RPMI7951 (cell line): ENCODE data around the gene CRMP1. TPM values are rescaled to one million over a fixed set of nuclear protein-coding genes. Genes with fewer than 3 reads are reported as not detected.

Experiments
- DNase-seq: peaks from one replicate; pipeline ENCODE4 v3.0.0-alpha.2; 2012; ENCODE audit warnings: low read depth
- total RNA-seq: library from RNA; depleted of rRNA; stranded (reverse); fragments of >200 nt; shearing (Covaris generic); gene quantifications from 2 replicates; pipeline ENCODE4 v1.2.3, GENCODE V29; 2014

The CRMP1 gene
- total RNA-seq, 1 experiment from 2014 or later = under 0.01 TPM

- DNase-seq = no peak
These were observed 4.5 kb downstream of the CRMP1 start for GRCh38 chr4:5888222-5889001.

DNA sequence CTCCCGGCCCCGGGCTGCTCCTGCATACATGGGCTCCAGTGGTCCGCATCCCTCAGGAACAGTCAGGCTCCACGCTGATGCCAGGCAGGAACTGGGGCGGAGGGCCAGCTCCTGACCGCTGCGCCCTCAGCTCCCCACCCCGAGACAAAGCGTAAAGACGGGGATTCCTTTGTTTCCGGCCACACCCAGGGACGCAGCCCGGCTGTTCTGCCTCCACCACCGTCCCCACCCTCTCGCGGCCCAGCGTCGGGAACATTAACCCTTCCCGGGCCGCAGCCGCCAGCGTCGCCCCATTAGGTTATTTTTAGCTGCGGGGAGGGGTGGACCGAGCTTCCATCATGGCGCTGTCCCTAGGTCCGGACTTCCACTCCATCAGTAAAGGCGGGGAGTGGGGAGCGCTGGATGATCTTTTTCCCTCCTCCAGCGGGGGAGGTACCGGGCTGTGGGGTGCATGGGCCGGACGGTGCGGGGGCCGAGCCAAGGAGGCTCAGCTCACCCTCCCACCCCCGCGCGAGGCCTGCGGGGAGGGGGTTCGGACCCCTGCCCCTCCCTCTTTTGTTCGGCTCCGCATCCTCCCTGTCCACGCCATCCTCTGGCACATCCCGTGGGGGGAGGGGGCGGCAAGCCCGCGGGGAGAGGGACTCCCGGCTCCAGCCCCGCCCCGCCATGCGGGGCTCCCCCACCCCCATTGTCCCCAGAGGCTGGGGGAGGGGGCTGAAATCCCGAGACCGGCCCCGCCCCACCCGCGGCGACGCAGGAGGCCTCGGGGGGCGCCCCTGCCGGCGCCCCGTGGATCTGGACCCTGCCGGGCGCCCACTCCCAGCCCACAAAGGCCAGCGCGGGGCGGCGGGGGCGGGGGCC, 5.3 kb downstream of the CRMP1 start:
- DNase-seq = no peak

DNA sequence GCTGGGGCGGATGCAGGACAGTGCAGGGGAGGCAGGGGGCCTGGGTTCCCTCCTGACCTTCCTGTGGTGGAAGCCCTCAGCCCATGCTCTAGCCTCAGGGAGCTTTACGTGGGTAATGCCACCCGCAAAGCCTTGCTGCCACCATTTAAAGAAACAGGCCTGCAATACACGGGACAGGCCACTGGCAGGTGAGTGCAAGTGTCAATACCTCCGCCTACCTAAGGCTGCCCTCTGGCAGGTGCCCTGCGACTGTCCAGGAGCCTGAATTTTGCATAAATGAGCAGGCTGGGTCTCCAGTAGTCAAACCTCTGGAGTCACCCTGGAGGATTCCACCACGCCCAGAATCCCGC, 5.9 kb downstream of the CRMP1 start:
- no peak for DNase-seq

- no peak for DNase-seq
These were observed 7.2 kb downstream of the CRMP1 start for GRCh38 chr4:5885733-5886132.

DNA sequence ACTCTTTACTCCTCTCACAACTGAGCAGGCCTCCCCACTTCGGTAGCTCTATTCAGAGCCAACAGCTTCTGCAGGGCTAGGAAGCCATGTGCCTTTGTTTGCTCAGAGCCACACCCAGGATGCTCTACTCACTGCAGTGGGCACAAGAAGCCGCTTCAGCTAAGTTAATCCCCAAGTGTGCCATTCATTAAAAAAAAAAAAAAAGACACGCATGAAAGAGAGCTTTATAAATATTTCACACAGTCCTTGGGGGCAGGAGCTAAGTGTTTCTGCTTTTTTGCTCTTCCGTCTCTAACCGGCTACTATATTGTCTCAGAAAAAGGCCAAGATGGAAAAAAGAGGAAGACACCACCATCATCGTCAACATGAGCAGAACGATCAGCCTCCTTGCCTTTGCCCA, 8.1 kb downstream of the CRMP1 start:
- DNase-seq = no peak

DNA sequence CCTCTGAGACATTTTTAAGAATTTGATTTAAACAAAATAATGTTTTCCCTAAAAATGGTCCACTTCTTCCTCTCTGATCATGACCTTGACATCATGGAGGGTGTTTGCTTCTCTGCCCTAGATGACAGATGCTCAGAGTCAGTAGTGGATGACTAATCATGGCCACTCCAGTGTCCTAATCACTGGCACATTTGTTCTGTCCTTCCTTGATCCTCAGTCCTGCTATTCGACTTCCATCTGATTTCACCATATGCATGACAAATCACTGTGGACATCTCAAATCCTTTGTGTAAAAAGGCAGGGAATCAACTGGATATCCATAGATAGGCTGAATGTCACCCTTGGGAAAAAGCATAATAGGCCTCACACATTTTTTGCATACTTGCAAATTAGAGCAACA, 9.0 kb downstream of the CRMP1 start:
- no peak for DNase-seq

GRCh38 chr4:5882947-5883346, 9.9 kb downstream of the CRMP1 start:
- no peak for DNase-seq

DNA sequence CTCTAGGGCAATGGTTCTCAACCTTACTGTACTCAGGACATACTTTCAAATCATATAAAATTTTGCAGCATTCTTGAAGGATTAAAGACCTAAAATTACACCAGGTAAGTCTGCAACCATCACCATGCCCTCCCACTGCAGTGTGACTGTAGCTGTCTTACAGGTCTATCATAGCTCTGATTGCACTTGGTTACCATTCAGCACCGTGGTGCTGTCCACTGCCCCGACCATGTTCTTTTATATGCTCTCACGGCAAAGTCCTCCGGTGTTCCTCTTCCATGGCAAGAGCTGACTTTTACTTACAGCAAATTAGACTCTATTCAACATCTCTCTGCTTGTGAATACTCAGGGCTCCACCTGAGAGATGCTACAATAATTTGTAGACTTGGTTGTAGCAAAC, 11.5 kb downstream of the CRMP1 start:
- DNase-seq = no peak

DNA sequence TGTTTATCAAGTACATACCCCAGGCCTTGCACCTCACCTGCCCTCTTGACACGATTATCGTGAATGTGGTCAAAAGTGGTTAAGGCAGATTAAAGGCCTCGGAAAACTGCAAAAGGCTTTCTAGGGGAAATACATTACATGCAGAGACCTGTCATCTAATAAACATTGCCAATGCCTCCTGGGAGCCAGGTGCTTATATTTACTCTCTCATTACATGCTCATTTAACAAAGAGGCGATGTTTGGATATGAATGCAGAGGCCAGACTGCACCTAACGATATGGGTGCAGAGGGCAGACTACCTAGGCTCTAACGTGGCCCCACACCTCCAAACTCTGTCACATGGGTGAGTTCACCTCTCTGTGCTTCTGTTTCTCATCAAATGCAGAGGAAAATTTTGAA, 14.5 kb downstream of the CRMP1 start:
- no peak for DNase-seq

DNA sequence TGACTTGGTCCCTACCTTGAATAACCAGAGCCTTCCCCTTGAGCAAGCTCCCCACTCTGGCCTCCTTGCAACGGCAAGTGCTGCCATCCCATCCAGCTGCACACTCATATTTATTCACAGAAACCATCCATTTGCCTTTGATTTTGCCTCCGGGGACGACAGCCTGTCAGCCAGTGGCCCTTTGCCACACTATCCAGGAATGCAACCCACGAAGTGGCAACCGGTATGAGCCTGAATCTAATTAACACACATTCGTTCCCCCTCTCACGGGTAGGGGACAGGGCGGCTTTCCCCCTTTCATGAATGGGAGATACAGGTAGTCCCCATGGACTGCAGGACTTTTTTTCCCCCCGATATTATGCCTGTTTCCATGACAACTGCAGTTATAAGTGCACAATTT, 15.5 kb downstream of the CRMP1 start:
- DNase-seq = no peak

DNA sequence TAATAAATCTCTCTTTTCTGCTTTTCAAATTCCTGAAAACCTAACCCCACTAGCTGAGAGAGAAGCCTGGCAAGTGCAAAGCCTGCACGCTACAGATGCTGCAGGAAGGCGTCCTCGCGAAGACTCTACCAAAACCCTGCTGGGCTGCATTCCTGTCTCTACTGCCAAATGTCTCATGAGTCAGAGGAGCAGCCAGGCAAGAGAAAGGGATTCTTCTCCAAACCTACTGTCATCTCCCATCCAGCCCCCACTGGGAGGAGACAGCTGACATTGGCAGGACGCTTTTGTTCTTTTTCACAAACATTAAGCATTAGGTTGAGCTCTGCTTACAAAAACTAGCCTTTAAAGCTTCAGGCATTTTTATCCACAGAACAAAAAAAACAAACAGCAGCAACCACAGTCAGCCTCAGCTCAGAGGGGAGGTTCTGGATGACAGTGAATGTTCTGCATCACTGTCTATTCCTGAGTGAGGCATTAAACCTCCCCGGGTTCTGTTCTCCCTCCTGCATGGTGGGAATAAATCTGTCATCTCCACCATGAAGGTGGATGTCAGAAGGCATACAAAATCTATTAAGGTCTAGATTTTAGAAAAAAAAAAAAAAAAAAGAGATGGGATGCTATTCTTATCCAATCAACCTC, 18.0 kb downstream of the CRMP1 start:
- peak; percentile 13 for DNase-seq

- no peak for DNase-seq
These were observed 22.2 kb downstream of the CRMP1 start for GRCh38 chr4:5870701-5871100.

DNA sequence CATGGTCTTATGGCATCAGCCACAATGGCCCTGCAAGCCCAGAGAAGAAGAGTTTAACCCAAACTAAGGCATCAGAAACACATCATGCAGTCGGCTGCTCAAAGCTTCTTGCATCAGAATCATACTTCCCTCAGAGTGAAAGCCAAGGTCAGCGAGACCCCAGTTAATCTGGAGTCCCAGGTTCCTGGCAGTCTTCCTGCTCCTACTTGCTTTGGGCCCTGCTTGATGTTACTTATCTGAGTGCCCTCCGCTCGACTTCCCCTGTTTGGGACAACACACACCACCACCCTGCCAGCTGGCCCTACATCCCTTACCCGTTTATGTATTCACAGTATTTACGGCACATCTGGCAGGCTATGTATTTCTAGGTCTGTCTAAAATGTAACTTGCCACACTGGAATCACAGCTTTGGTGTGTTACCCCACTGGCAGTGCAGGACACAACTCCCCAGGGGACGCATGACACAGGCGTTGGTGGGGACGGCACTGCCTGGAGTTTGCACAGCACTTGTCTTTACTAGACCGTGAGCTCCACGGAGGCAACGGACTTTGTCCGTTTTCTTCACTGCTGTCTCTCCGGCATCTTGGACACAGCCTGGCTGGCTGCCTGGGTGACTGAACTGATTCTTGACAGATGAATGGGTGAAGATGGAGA, 22.8 kb downstream of the CRMP1 start:
- no peak for DNase-seq

- no peak for DNase-seq
These were observed 25.0 kb downstream of the CRMP1 start for GRCh38 chr4:5867866-5868265.

GRCh38 chr4:5866841-5867813, 25.8 kb downstream of the CRMP1 start:
- DNase-seq = no peak

DNA sequence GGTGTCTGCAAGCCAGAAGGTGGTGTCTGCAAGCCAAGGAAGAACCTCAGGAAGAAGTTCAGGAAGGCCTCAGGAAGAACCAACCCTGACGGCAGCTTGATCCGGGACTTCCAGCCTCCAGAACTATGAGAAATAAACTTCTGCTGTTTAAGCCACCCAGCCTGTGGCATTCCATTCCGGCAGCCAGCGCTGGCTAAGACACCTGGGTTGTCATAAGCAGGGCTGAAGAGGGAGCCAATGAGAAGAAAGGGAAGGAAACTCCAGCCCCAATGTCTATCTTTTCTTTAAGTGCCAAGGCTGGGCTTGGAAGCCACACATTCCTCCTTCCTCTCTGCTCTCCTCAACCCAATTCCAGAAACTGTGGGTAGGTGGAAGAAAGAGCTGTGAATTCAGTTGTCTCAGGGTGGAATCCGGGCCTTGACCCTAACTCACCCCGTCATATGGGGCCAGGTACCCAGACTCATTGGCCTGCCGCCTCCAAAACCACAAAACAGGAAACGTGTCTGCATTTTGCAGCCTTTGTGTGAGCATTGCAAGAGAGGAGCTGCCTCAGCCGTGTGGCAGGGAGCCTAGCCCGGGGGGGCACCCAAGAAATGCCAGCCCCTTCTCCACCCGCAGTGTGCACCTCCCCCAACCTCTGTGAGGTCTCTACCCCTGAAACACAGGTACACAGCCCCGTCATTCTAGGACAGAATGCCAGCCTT, 26.8 kb downstream of the CRMP1 start:
- no peak for DNase-seq

GRCh38 chr4:5863461-5864113, 29.3 kb downstream of the CRMP1 start:
- peak; percentile 91 for DNase-seq

DNA sequence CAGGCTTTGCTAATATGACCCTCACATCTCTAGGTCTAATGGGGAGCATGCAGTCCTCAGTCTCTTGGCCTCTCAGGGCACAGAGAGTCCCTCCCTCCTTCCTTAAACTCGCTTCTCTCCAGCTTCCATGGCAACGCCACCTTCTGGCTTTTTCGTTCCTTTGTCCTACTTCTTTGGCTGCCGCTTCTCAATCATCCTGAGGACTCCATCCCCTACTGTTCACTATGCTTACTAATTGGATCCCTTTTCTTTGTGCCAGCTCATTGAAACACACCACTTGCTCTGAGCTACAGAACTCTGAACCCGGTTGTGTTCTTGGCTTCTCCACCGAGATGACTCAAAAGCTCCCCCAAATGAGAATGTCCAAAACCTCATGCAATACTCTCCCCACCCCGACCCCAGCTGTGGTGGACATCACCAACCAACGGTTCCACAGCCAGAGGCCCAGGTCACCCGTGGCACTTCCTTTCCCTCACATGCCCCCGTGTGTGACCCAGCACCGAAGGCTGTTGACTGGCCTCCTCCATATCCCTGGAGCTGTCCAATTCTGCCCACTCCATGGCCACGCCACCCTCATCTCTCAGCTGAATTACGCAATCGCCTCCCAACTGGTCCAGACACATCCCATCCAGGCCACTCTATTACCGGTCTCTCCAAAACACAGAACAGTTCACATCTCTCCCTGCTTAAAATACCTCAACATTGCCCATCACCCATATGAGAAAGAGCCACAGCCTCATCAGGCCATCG, 34.7 kb downstream of the CRMP1 start:
- no peak for DNase-seq

DNA sequence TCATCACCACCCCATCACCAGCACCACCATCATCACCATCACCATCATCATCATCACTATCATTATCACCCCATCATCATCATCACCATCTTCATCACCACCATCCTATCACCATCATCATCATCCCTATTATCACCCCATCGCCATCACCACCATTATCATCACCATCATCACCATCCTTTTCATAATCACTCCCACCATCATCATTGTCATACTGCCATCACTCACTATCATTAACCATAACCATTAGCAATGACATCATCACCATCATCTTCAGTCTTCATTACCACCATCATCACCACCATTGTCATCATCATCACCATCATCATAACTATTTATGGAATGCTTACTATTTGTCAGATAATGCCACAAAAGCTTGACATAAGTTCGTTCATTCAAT, 35.7 kb downstream of the CRMP1 start:
- no peak for DNase-seq
